ENCODE results near the gene DDX10. TPM values are rescaled to one million over a fixed set of nuclear protein-coding genes. Genes with fewer than 3 reads are reported as not detected.
"Not testable (repeated sequence)": the region's sequence is repeated elsewhere in the genome, so short reads cannot be mapped to it uniquely, and the experiment has no call there.

DDX10 gene
- total RNA-seq, 1 experiment from 2014 or later = 18.9 TPM

DNA sequence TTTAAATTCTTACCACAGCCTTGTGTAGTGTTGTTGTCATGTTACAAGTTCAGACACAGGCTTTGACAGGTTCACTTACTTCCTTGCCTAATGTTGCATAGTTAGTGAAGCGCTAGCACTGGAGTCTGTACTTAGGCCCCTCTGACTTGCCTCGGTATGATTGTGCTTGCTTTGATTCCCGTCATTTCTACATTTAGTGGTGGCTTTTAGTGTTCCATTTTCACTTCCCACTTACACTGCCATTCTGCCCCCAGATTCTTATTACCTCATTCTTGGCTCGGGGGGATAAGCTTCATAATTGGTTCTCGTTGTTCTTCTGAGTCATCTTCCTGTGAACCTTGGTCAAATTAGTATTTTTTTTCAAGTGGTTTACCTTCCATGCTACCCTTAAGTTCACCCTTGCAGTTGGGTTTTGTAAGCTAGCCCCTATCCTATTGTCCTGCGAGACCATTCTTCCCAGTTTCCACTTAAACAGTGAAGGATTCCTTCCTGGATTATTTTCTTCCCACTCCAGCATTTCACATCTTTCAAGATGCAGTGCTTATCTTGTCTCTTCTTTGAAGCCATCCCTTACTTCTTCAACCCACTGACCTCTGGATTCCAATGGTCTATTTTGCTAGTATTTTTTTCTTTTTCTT, 68.7 kb downstream of the DDX10 start:
- Histone ChIP-seq H3K9me3 (no peaks in the 10 kb centered on the region; the same call in 1 of the 2 replicates), H3K4me3 (no peak overlapping the region), H3K27me3 (no peaks in the 10 kb centered on the region), H3K36me3 (peaks cover 5% of the 10 kb centered on the region; the same call in 1 of the 2 replicates)
- peak; percentile 36 for DNase-seq

DNA sequence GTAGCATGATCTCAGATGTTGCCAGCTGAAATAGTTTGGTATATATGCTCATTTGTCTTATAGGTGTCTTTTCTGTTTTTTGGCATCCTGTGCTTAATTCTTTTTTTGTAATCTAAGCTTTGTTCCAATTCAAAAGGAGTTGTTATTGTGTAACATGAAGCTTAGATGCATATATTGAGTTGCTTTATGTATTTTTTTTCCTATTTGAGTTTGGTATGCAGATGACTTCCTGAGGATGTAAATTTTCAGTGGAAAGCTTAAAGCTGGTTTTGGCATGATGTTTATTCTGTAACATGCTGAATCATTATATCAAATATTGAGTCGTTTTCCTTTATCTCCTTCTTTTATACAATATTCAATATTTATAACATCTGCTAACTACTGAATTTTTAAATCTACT, 69.4 kb downstream of the DDX10 start:
- Histone ChIP-seq H3K36me3 (peaks cover 5% of the 10 kb centered on the region; the same call in 1 of the 2 replicates), H3K27me3 (no peaks in the 10 kb centered on the region), H3K9me3 (no peaks in the 10 kb centered on the region; the same call in 1 of the 2 replicates), H3K4me3 (no peak overlapping the region)
- DNase-seq = no peak

DNA sequence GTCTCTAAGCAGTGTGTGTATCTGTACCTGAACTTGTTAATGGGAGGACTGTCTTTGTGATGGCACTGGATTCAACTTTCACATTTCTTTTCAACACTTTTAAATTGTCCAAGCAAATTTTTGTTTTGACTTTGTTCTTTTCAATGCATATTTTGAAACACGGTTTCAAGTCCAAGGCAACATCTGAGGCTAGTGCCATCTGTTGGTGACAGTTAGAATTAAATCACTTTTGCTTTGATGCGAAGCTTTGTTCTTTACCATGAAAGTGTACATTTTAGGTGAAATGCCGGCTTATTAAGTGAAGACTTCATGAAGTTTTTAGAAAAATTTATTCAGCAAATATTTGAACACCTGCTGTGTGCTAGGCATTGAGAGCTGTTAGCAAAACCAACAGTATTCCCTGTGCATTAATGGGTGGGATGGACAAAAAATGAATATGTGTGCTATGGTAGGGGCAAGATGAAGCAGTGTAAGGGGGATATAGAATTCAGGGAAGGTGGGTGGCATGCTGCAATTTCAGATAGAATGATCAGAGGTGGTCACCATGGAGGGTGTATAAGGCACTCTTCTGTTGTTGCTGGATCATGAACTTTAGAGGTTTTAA, 70.2 kb downstream of the DDX10 start:
- Histone ChIP-seq H3K9me3 (no peaks in the 10 kb centered on the region; the same call in 1 of the 2 replicates), H3K36me3 (peaks cover 5% of the 10 kb centered on the region; the same call in 1 of the 2 replicates), H3K27me3 (no peaks in the 10 kb centered on the region), H3K4me3 (no peak overlapping the region)
- DNase-seq = no peak

DNA sequence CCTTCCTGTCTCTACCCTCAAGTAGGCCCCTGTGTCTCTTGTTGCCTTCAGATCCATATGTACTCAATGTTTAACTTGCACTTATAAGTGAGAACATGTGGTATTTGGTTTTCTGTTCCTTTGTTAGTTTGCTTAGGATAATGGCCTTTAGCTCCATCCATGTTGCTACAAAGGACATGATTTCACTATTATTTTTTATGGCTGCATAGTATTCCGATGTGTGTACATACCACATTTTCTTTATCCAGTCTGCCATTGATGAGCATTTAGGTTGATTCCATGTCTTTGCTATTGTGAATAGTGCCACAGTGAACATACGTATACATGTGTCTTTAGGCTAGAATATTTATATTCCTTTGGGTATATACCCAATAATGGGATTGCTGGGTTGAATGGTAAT, 75.3 kb downstream of the DDX10 start:
- H3K4me3 ChIP-seq, H3K27me3 ChIP-seq, H3K36me3 ChIP-seq, DNase-seq: not testable (repeated sequence)
- peaks cover 11% of the 10 kb centered on the region for H3K9me3 ChIP-seq

DNA sequence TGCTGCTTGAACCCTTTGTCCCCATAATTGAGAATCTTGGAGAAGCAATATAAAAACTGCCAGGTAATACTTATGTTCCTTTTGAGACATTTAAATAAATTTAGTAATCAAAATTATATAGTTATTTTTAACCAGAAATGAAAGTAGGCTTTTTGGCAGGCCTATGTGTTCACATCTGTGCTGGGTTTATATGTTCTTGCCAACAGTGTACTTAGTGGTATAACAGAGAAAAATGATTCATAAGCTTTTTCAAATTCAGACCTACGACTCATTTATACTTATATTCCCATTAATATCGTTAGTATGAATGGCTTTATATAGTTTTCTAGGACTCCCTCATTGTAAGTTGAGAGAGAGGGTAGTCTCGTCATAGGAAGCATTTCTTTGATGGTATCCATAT, 79.0 kb downstream of the DDX10 start:
- no peak for DNase-seq

DNA sequence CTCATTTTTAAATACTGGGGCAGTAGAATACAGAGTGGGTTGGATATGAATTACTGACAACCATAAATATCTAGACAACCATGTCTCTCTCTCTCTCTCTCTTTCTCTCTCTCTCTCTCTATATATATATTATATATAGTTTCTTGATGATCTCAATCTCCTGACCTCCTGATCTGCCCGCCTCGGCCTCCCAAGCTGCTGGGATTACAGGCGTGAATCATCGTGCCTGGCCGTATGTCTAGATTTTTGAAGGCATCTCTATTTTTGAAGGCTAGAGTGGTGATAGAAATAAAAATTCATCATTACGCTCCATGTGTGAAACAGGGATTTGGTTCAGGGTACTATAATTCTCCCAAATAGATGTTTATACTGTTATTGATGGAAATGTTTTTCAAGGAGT, 84.1 kb downstream of the DDX10 start:
- no peaks in the 10 kb centered on the region; the same call in 1 of the 2 replicates for H3K9me3 ChIP-seq
- H3K36me3 ChIP-seq = no peaks in the 10 kb centered on the region; the same call in 1 of the 2 replicates
- no peak for DNase-seq
- no peaks in the 10 kb centered on the region for H3K27me3 ChIP-seq
- H3K4me3 ChIP-seq = no peak overlapping the region

More for the DNA sequence above, 79.0 kb downstream of the DDX10 start:
- Histone ChIP-seq H3K27me3 (no peaks in the 10 kb centered on the region), H3K36me3 (no peaks in the 10 kb centered on the region; the same call in 1 of the 2 replicates), H3K4me3 (no peak overlapping the region), H3K9me3 (peaks cover 11% of the 10 kb centered on the region)

DNA sequence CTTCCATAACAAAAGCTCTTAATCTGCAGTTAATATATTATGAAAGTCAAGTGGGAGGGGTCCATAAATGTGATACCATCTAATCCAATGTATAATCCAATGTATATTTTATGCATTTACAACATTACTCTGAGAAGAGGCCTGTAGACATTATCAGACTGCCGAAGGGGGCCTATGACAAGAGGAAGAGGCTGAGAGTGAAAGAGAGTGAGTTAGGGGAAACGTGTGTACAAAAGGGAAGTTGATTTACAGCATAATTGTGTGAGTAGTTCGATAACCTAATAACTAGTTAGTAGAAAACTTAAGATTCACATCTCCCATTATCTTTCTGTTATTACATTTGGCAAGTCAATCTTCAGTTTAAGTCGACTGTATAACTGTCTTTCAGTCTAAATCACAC, 86.6 kb downstream of the DDX10 start:
- Histone ChIP-seq H3K9me3 (no peaks in the 10 kb centered on the region; the same call in 1 of the 2 replicates), H3K27me3 (no peaks in the 10 kb centered on the region), H3K36me3 (no peaks in the 10 kb centered on the region; the same call in 1 of the 2 replicates), H3K4me3 (no peak overlapping the region)
- DNase-seq = no peak

DNA sequence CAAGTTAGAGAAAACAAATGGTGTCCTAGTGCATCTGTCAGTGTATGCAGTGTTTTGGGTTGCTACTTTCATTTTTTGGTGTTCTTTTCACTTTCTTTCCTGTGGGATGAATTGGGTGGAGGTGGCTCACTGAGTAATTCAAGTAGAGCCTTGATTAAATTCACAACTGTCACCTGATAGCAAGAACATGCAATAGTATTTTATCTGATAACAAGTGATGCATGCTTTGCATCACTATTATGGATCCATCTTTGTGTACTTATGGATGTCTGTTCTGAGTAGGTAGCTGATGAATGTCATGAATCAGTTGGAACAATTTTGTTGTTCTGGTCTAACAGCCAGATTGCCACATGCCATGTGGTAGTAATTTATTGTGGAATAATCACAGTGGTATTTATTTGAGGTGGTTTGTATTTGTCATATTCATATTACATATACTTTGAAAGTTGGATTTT, 87.5 kb downstream of the DDX10 start:
- no peaks in the 10 kb centered on the region; the same call in 1 of the 2 replicates for H3K9me3 ChIP-seq
- no peaks in the 10 kb centered on the region for H3K27me3 ChIP-seq
- no peak for DNase-seq

DNA sequence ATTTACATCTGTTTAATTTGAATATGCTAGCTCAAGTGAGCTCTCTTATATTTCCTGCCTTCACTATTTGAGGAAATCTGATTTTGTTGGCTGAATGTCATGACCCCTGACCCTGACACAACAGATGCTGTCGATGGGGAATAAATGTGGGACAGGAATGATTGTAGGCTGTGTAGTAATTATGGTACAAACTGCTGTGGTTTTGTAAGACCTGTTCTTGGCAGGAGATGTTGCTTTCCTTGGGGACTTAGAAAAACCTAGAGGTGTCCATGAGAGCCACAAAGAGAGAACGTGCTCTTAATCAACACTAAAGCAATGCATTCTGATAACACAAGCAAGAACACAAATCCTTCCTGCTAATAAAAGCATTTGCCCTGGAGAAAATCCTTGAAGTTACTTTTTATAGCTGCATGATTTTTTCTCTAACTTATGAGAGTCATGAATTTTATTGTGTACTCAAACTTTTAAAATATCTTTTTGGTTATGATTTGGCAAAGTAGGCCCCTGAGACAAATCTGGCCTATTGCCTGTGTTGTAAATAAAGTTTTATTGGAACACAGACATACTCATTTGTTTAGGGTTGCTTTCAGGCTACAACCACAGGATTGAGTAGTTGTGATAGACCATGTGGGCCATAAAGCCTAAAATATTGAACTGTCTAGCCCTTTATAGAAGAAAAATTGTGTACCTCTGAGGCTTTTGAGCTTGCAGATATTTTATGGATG, 90.2 kb downstream of the DDX10 start:
- H3K27me3 ChIP-seq = no peaks in the 10 kb centered on the region
- no peak for DNase-seq
- no peaks in the 10 kb centered on the region for H3K36me3 ChIP-seq
- no peak overlapping the region for H3K4me3 ChIP-seq
- H3K9me3 ChIP-seq = no peaks in the 10 kb centered on the region

More for the DNA sequence above, 87.5 kb downstream of the DDX10 start:
- Histone ChIP-seq H3K4me3 (no peak overlapping the region), H3K36me3 (no peaks in the 10 kb centered on the region)

DNA sequence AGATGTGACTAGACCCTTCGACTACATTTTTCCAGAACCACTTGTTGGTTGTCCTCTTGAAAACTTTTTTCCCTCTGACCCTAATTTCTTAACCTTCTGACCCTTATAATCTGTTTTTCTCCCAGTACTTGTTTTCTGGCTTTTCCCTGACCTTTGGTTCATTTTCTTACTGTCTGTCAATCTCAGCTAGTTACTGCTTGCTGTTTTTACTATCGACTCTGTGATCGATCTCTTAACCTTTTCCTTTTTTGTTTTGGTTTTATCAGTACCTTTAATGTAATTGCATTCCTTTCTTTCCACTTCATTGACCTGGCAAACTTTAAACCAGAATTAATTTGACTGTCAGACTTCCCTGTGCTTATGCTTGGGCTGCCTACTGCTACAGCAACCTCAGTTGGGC, 92.8 kb downstream of the DDX10 start:
- Histone ChIP-seq H3K9me3 (no peaks in the 10 kb centered on the region), H3K36me3 (no peaks in the 10 kb centered on the region), H3K27me3 (no peaks in the 10 kb centered on the region), H3K4me3 (no peak overlapping the region)
- no peak for DNase-seq

DNA sequence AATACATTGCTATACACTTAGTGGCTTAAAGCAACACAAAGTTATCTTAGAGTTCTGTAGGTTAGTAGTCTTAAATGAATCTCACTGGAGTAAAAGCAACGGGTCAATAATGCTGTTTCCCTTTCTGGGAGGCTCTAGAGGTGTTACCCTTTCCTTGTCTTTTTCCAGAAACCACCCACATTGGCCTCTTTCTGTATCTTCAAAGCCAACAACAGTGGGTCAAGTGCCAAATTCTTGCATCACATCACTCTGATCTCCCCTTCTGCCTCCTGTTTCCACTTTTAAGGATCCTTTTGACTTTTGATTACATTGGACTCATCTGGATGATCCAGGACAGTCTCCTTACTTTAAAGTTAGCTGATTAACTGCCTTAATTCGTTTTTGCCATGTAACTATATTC, 93.6 kb downstream of the DDX10 start:
- no peaks in the 10 kb centered on the region for H3K27me3 ChIP-seq
- H3K4me3 ChIP-seq = no peak overlapping the region
- no peaks in the 10 kb centered on the region for H3K9me3 ChIP-seq
- DNase-seq = no peak
- H3K36me3 ChIP-seq = no peaks in the 10 kb centered on the region

DNA sequence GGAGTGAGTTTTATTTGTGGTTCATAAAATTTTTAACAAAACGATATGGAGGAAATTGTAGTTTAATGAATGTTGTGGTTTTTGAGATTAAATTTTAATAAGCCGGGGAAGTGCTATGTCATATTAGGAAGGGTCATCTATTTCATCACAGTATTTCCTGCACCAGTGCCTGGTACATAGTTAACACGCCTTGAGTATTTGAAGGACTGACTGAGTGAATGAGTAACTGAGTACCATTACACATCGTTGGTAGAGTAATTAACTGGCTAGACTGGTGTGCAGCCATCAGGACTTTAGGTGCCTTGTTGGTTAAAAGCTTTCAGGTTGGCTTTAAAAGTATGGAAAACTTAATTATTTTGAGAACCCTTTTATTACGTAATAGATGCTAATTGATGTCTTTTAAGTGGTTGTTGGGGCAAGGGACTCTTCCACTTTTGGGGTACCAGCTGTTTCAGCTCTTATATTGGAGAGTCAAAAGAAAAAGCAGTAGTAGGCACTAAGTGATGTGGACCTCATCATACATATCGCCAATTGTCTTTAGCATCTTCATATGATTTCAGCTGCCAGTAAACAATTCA, 101.8 kb downstream of the DDX10 start:
- no peak for DNase-seq
- Histone ChIP-seq H3K4me3 (no peak overlapping the region), H3K27me3 (no peaks in the 10 kb centered on the region), H3K36me3 (no peaks in the 10 kb centered on the region), H3K9me3 (peaks cover 2% of the 10 kb centered on the region; the same call in 1 of the 2 replicates)

DNA sequence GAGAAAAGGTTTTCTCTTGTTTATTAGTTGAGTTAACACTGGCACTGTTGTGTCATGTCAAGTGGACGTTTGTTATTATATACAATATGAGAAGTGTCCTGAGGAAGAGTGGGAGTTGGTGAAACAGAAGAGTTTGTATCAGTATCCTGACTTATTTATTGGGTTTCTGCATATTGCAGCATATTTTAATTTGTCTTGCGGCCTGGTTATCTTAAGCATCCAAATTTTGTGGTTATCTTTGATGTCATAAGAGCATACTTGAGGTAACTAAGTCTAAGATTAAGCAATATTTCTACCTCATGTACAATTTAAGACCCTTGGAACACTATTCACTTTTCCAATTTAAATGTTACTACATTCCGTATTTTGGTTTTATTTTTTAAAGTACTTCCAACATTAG, 103.5 kb downstream of the DDX10 start:
- Histone ChIP-seq H3K9me3 (peaks cover 2% of the 10 kb centered on the region; the same call in 1 of the 2 replicates), H3K4me3 (no peak overlapping the region), H3K36me3 (no peaks in the 10 kb centered on the region), H3K27me3 (no peaks in the 10 kb centered on the region)
- no peak for DNase-seq

DNA sequence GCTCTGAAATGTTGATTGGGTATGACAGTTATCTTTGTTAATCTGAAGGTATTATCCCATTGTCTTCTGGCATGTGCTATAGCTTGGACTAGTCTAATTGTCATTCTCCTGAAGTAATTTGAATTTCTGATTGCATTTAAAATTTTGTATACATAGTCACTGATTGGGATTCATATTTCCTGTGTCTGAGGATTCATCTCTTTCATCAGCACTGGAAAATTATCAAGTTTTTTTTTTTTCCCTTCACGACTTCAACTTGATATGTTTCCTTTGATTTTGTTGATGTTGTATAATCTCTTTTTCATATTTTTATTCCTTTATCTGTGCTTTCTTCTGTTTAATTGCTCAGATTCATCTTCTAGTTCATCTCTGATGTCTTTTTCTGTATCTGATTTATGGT, 104.1 kb downstream of the DDX10 start:
- H3K4me3 ChIP-seq = no peak overlapping the region
- H3K9me3 ChIP-seq = peaks cover 2% of the 10 kb centered on the region; the same call in 1 of the 2 replicates
- DNase-seq = no peak
- H3K36me3 ChIP-seq = no peaks in the 10 kb centered on the region
- H3K27me3 ChIP-seq = no peaks in the 10 kb centered on the region

DNA sequence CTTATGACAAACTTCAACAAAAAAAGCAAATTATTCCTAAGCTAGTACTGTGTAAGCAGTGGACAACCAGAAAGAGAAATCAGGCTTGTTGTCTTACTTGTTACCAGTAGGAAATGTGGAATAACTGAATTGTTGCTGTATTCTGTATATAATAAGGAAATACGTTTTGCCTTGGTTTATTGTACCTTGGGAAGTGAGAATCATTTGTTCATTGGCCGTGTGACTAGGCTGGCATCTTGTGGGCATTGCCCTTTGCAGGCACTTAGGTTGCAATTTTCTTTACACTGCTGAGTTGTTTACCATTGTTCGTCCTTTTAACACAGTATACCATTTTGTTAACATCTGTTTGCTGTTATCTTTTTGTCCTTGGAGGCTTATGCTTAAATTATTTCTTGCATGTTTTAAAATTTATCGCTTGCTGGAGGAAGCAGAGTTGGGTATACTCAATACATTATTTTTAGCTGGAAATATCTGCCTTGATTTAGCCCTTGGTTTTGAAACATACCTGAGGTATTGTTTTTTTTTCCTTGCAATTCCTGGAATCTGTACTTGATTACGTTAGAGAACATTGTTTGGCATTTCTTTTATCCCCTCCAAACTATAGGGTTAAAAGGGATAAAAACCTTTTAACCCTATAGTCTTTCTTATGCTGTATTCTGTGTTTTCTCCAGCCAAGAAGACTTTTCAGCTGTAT, 109.3 kb downstream of the DDX10 start:
- no peak for DNase-seq
- peaks cover 5% of the 10 kb centered on the region; the same call in 1 of the 2 replicates for H3K36me3 ChIP-seq
- H3K9me3 ChIP-seq = peaks cover 3% of the 10 kb centered on the region; the same call in 1 of the 2 replicates
- no peak overlapping the region for H3K4me3 ChIP-seq
- H3K27me3 ChIP-seq = no peaks in the 10 kb centered on the region

DNA sequence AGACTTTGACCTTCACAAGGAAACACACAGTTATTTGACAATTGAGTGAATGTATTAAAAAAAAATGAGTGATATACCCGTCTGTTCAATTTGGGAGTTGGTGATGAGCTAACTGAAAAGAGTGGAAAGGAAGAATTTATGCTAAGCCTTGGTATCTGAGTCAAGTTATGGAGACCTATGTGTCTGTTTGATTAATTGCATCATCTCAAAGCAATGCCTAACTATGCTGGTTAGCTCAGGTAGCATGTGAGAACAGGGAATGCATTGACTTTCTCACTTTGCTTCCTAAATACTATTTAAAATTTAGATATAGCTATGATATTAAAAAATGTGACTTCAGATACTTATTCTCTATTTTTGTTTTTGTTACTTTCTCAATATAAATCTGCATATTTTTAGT, 110.5 kb downstream of the DDX10 start:
- Histone ChIP-seq H3K27me3 (no peaks in the 10 kb centered on the region), H3K4me3 (no peak overlapping the region), H3K36me3 (peaks cover 5% of the 10 kb centered on the region; the same call in 1 of the 2 replicates), H3K9me3 (peaks cover 3% of the 10 kb centered on the region; the same call in 1 of the 2 replicates)
- no peak for DNase-seq

Data from MG63 (cell line).